Right forelimb (tissue), 1 donor: Measurements from ENCODE around the gene USP8.

Source experiments
- DNase-seq: peaks from one replicate; pipeline ENCODE4 v3.0.0-alpha.2; 2018

USP8 gene

DNA sequence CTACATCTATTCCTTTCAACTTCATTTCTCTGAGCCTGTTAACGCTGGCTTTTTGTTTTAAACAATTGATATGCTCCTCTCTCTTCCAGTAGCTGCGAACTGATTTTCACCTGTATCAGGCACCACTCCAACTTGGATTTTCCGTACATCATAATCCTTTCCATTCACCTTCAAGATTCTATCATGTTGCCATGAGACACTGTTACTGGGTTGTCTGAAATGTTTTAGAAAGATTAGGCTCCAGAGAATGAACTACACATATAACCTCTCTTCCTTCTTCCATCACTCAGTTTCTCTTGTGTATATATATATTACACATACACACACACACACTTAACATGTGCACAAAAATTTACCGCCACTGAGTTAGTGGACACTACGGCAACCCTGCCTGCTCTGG is 122.4 kb downstream of the USP8 start, which contains the start of gene USP50:
USP50 (minus strand) TSS at position 101 of the 400 bp plus-strand sequence. CDS start 141 bp downstream, outside the sequence.
- no peak for DNase-seq

DNA sequence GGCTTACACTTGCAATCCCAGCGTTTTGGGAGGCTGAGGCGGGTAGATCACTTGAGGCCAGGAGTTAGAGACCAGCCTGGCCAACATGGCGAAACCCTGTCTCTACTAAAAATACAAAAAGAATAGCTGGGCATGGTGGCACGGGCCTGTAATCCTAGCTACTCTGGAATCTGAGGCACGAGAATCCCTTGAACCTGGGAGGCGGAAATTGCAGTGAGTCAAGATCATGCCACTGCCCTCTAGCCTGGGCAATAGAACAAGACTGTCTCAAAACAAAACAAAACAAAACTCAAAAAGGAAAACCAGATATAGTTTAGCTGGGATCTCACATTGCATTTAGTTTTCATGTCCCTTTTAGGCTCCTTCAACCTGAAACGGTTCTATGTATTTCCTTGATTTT is 125.1 kb downstream of the USP8 start:
- no peak for DNase-seq

DNA sequence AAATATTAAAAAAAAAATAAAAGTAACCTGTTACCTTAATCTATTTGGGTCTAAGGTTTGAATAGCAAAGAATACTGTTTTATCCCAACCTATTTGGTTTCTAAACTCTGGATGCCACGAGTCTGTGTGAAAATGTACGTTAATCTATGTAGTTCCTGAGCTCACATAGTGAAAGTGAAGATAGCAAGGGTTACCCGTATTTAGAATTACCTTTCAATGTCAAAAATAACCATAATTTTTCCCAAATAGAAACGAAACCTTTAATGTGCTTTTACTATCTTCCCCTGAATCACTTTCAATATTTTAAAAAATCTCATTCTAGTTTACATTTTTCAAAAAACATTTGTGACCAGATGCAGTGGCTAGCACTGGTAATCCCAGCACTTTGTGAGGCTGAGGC is 128.0 kb downstream of the USP8 start:
- DNase-seq, result no peak

DNA sequence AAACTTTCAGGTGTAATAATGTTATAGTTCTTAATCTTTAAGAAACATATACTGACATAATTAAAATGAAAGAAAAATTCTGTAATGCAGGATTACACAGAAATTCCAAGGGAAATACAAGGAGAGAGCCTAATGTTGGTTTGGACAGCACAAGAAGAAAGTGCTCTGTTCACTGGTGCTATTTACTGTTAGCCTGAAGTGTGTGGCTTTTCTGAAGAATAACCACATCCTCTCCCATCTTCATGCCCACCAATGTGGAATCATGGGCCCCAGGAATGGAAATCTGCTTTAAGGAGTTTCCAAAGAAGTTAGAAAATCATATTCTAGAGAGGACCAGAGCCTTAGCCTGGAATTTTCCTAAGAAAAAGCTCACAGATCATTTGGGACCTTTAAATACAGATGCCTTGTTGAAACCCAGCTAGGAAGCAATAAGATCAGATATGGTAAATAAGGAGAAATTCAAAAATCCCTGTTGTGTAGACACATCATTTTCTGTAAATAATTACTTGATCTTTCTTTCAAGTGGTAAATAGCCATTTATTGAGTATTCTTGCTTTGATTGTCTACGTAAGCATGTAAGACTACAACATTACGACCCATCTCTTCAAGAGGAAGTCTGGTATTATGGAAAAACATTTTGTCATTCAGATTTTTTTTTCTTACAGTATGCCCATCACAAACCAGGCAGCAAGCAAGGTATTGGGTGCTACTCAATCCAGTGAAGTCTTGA is 132.6 kb downstream of the USP8 start:
- no peak for DNase-seq

DNA sequence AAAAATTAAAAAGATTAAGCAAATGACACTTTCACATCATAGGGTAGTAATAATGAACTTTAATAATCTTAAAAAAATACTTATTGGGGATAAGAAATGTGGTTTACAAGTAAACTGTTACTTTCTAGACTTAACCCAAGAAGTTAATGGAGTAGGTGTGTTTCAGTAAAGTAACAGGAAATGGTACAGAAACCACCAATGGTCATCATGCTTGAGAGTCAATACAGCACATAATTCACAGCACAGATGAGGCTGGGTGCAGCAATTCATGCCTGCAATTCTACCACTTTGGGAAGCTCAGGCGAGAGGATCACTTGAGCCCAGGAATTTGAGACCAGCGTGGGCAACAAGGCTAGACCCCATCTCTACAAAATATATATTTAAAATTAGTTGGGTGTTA is 133.8 kb downstream of the USP8 start:
- DNase-seq, result no peak

DNA sequence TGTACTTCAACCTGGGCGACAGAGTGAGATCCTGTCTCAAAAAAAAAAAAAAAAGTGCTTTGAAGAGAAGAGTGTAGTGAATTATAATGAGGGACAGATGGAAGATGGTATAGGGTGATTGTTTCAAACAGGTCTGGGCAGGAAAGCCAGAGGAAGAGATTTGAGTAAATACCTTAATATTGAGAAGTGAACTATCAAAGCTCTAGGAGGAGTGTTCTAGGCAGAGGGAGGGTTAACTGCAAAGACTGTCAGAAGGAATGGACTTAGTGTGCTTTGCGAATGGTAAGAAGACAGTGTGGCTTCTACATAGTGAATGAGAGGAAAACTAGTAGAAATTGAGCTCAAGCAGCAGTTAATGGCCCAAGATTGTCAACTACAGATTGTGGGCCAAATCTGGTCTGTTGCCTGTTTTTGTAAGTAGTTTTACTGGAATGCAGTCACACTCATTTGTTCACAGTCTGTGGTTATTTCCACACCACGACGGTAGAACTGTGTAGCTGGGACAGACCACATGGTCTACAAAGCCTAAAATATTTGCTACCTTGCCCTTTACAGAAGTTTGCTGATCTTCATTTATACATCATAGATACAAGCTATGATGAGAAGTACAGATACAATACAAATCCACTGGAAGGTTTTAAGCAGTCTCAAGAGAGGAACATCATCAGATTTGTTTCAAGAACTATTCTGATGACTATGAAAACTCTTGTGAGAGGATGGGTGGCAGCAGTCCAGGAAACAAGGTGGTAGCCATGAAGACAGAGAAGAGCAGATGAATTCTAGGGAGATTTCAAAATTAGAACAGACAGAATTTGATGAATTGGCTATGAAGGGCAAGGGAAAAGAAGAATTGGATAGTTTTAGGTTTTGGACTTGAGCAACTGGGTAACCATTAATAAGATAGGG is 138.8 kb downstream of the USP8 start:
- no peak for DNase-seq

DNA sequence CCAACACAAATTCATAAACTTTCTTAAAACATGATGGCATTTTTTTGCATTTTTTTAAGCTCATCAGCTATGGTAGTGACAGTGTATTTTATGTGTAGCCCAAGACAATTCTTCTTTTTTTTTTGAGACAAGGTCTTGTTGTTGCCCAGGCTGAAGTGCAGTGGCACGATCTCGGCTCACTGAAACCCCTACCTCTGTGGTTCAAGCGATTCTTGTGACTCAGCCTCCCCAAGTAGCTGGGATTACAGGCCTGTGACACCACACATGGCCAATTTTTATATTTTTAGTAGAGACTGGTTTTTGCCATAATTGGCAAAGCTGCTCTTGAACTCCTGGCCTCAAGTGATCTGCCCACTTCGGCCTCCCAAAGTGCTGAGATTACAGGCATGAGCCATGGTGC is 139.6 kb downstream of the USP8 start:
- DNase-seq, result no peak
